PC-9 (cell line): ENCODE results near the gene STX5. TPM values are rescaled to one million over a fixed set of nuclear protein-coding genes. Genes with fewer than 3 reads are reported as not detected.
A peak's percentile ranks its signal among the peaks of the same experiment; 100 is the strongest.

ENCODE experiments used
- BruUV-seq: library from RNA; stranded (reverse); fragments of 400-500 nt; replicated peaks from 2 replicates; lab custom pipeline; 2021; lab: Mats Ljungman, UMichigan
- CTCF ChIA-PET: fragments of 300-600 bp; sonication (Branson Sonifier 250); formaldehyde crosslinking; loops from one replicate; lab custom pipeline; 2022; ENCODE audit warnings: antibody characterized with exemption; lab: Charles Lee
- POLR2A ChIA-PET: fragments of 300-600 bp; sonication (Branson Sonifier 250); formaldehyde crosslinking; loops from one replicate; lab custom pipeline; 2022; ENCODE audit warnings: antibody characterized with exemption; ENCODE audit not compliant: unreplicated experiment; lab: Charles Lee
- DNase-seq, 2 experiments: peaks; one replicate each; pipeline versions ENCODE4 v3.0.0 to v3.0.0-alpha.2; 2015 to 2022; ENCODE audit warnings: mixed read lengths in 1 of 2
- H2AFZ ChIP-seq: fragments of 200-600 bp; sonication (generic); 2 replicates; pipeline ENCODE4 v1.8.1; 2017; ENCODE audit warnings: antibody characterized with exemption
- H3F3A ChIP-seq: fragments of 200-600 bp; sonication (generic); 2 replicates; pipeline ENCODE4 v1.8.1; 2017; ENCODE audit warnings: antibody characterized with exemption, mild to moderate bottlenecking, low read depth; ENCODE audit not compliant: insufficient read depth
- H3K27ac ChIP-seq: fragments of 200-600 bp; sonication (generic); 2 replicates; pipeline ENCODE4 v1.6.1; 2016; ENCODE audit warnings: mixed run types
- H3K27me3 ChIP-seq: fragments of 200-600 bp; sonication (generic); 2 replicates; pipeline ENCODE4 v1.6.1; 2016; ENCODE audit warnings: low read depth, mixed run types; ENCODE audit not compliant: insufficient read depth
- H3K36me3 ChIP-seq: fragments of 200-600 bp; sonication (generic); 2 replicates; pipeline ENCODE4 v1.6.1; 2016; ENCODE audit warnings: low read depth, mixed run types
- H3K4me1 ChIP-seq: fragments of 200-600 bp; sonication (generic); replicated peaks from 2 replicates; pipeline ENCODE4 v1.6.1; 2016; ENCODE audit warnings: mixed run types; ENCODE audit not compliant: insufficient read depth
- H3K4me2 ChIP-seq: fragments of 200-600 bp; sonication (generic); 2 replicates; pipeline ENCODE4 v1.6.1; 2017; ENCODE audit warnings: mixed run types
- H3K4me3 ChIP-seq: fragments of 200-600 bp; sonication (generic); 2 replicates; pipeline ENCODE4 v1.6.1; 2016; ENCODE audit warnings: mixed run types
- H3K79me2 ChIP-seq: fragments of 200-600 bp; sonication (generic); 2 replicates; pipeline ENCODE4 v1.6.1; 2017; ENCODE audit warnings: low read depth, mixed run types
- H3K9me2 ChIP-seq: fragments of 200-600 bp; sonication (generic); 2 replicates; pipeline ENCODE4 v1.8.1; 2017; ENCODE audit warnings: mild to moderate bottlenecking; ENCODE audit not compliant: insufficient read depth
- H3K9me3 ChIP-seq: fragments of 200-600 bp; sonication (generic); 2 replicates; pipeline ENCODE4 v1.8.1; 2016; ENCODE audit warnings: low read depth; ENCODE audit not compliant: insufficient read depth
- H4K20me1 ChIP-seq: fragments of 200-600 bp; sonication (generic); 2 replicates; pipeline ENCODE4 v1.8.1; 2017; ENCODE audit not compliant: insufficient read depth
- CTCF ChIP-seq: fragments of 200-600 bp; sonication (generic); conservative IDR thresholded peaks from 2 replicates; pipeline ENCODE4 v1.6.1; 2017; ENCODE audit warnings: mixed run types, antibody characterized with exemption, mild to moderate bottlenecking, moderate library complexity
- EZH2 ChIP-seq: fragments of 200-600 bp; sonication (generic); IDR thresholded peaks from 2 replicates; pipeline ENCODE4 v1.8.0; 2017; ENCODE audit warnings: antibody characterized with exemption, low read depth
- intact Hi-C: fragments of 100-400 bp; cut with micrococcal nuclease; formaldehyde crosslinking; loops from one replicate; pipeline ENCODE4 v1.10.0; 2022; ENCODE audit not compliant: unreplicated experiment
- total RNA-seq: library from RNA; stranded (reverse); gene quantifications from 2 replicates; pipeline ENCODE4 v1.2.3, GENCODE V29; 2021

Gene STX5
- total RNA-seq, 1 experiment from 2014 or later: 65.8 TPM

- no peaks in the 10 kb centered on the region for H3K27me3 ChIP-seq
- TF ChIP-seq EZH2 (no peak), CTCF (no peak)
- no peak overlapping the region for H3K27ac ChIP-seq
- POLR2A ChIA-PET: interaction anchor here (0.5 to 0.6 kb wide), 3 partner anchors 15 to 131 kb away, joined by 3 to 5 read pairs (median 4); partner anchors contain the start of genes C11orf98 and CSKMT
- H3K4me2 ChIP-seq: no peak overlapping the region
- H3F3A ChIP-seq: peaks cover 31% of the 10 kb centered on the region
- DNase-seq: no peak
- peaks cover 5% of the 10 kb centered on the region for H3K79me2 ChIP-seq
- H3K9me2 ChIP-seq: no peaks in the 10 kb centered on the region
- peaks cover 8% of the 10 kb centered on the region for H3K4me1 ChIP-seq
- H3K9me3 ChIP-seq: no peaks in the 10 kb centered on the region
- H3K36me3 ChIP-seq: peaks cover 37% of the 10 kb centered on the region
- H3K4me3 ChIP-seq: no peak overlapping the region
- H2AFZ ChIP-seq: no peak overlapping the region
- BruUV-seq: no TSS peak
- intact Hi-C loops: no loop called here
- CTCF ChIA-PET: interaction anchor here (0.6 to 0.7 kb wide), 2 partner anchors 25 to 993 kb away, joined by 4 to 5 read pairs; partner anchors contain the start of gene TAF6L
- H4K20me1 ChIP-seq: no peaks in the 10 kb centered on the region
Measured at GRCh38 chr11:62796281-62796680, 35.6 kb downstream of the STX5 start.

GRCh38 chr11:62794201-62794775, 37.6 kb downstream of the STX5 start:
- no peaks in the 10 kb centered on the region for H3K9me3 ChIP-seq
- POLR2A ChIA-PET: interaction anchor here (0.5 to 1.0 kb wide), 2 partner anchors 47 to 63 kb away, joined by 4 to 5 read pairs; no protein-coding TSS in a partner anchor
- no TSS peak for BruUV-seq
- H3K79me2 ChIP-seq: peaks cover 25% of the 10 kb centered on the region
- H3K27ac ChIP-seq: no peak overlapping the region
- no peak overlapping the region for H3K4me2 ChIP-seq
- H4K20me1 ChIP-seq: peaks cover 13% of the 10 kb centered on the region; the same call in 1 of the 2 replicates
- H2AFZ ChIP-seq: no peak overlapping the region
- peaks cover 50% of the 10 kb centered on the region for H3F3A ChIP-seq
- peaks cover 37% of the 10 kb centered on the region for H3K36me3 ChIP-seq
- intact Hi-C loops: no loop called here
- TF ChIP-seq CTCF (no peak), EZH2 (no peak)
- DNase-seq: no peak
- no peaks in the 10 kb centered on the region for H3K9me2 ChIP-seq
- CTCF ChIA-PET: no interaction called here
- H3K4me3 ChIP-seq: no peak overlapping the region
- peaks cover 19% of the 10 kb centered on the region for H3K4me1 ChIP-seq
- H3K27me3 ChIP-seq: no peaks in the 10 kb centered on the region

DNA sequence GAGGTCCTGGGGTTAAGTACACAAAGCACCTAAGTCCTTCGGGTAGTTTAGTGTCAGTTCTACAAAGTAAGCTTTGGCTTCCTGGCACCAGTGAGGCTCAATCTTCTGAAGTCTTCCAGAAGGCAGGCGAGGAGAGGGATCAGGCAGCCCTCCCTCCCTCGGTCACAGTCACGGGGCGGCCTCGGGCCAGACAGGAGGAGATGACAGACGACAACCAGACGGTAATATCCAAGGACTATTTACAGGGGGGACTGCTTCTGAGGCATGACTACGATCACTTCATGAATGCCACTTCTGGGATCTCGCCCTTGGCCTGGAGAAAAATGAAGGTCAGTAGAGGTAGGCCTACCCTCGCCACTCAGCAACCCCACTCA, 39.7 kb downstream of the STX5 start:
- no peak; the same call in 1 of the 2 replicates for TF ChIP-seq CTCF
- TF ChIP-seq EZH2: no peak
- peaks cover 68% of the 10 kb centered on the region for H3F3A ChIP-seq
- DNase-seq: peak in 1 of 2 experiments; percentile 25
- ChIA-PET POLR2A (interaction anchor here (0.6 kb wide), 1 partner anchor 58 kb away, joined by 13 read pairs; no protein-coding TSS in a partner anchor), CTCF (interaction anchor here (0.7 kb wide), 1 partner anchor 186 kb away, joined by 3 read pairs; no protein-coding TSS in a partner anchor)
- H3K27ac ChIP-seq: peak overlapping the region; percentile 33
- peaks cover 43% of the 10 kb centered on the region for H3K79me2 ChIP-seq
- no peaks in the 10 kb centered on the region for H3K27me3 ChIP-seq
- peaks cover 13% of the 10 kb centered on the region; the same call in 1 of the 2 replicates for H4K20me1 ChIP-seq
- H3K4me3 ChIP-seq: peak overlapping the region; percentile 93; the same call in 1 of the 2 replicates
- BruUV-seq: no TSS peak
- no peak overlapping the region; the same call in 1 of the 2 replicates for H2AFZ ChIP-seq
- H3K9me3 ChIP-seq: no peaks in the 10 kb centered on the region
- intact Hi-C loops: no loop called here
- H3K4me1 ChIP-seq: peaks cover 28% of the 10 kb centered on the region
- H3K4me2 ChIP-seq: peak overlapping the region; percentile 92
- H3K9me2 ChIP-seq: no peaks in the 10 kb centered on the region
- H3K36me3 ChIP-seq: peaks cover 28% of the 10 kb centered on the region
